NCI-H187 treated with DMSO at 0.1 percent for 48 hours (cell line): ENCODE results near the gene TAPBP.
A peak's percentile ranks its signal among the peaks of the same experiment; 100 is the strongest.

ENCODE experiments used
- DNase-seq: peaks from one replicate; lab custom pipeline; 2025; lab: John Stamatoyannopoulos, UW

TAPBP gene

GRCh38 chr6:33319939-33320314 lies 6.0 kb upstream of the TAPBP start:
- DNase-seq, result no peak

- no peak for DNase-seq
These were observed 4.7 kb upstream of the TAPBP start for GRCh38 chr6:33318426-33319073.

- DNase-seq, result peak; percentile 92
These were observed 4.0 kb upstream of the TAPBP start, which contains the start of gene ZBTB22 for GRCh38 chr6:33317669-33318425. Gene ZBTB22 (minus strand): TSS chr6:33317744. CDS start chr6:33316916, 828 bp downstream.

GRCh38 chr6:33317419-33317668 lies 3.5 kb upstream of the TAPBP start:
- DNase-seq, result no peak

- DNase-seq, result no peak
These were observed 2.9 kb upstream of the TAPBP start for GRCh38 chr6:33316603-33317418.

- DNase-seq, result no peak
These were observed 2.1 kb upstream of the TAPBP start for GRCh38 chr6:33315793-33316602.

GRCh38 chr6:33314943-33315792 lies 1.3 kb upstream of the TAPBP start:
- no peak for DNase-seq

GRCh38 chr6:33314515-33314942 lies 651 bp upstream of the TAPBP start:
- DNase-seq, result no peak

- DNase-seq, result no peak
These were observed 671 bp downstream of the TAPBP start for GRCh38 chr6:33313105-33313708.

- peak; percentile 76 for DNase-seq
These were observed 1.3 kb downstream of the TAPBP start for GRCh38 chr6:33312361-33313104.

- DNase-seq, result no peak
These were observed 7.5 kb downstream of the TAPBP start for GRCh38 chr6:33306356-33306755.

- DNase-seq, result no peak
These were observed 8.8 kb downstream of the TAPBP start for GRCh38 chr6:33305052-33305451.

GRCh38 chr6:33304216-33304615 lies 9.7 kb downstream of the TAPBP start:
- no peak for DNase-seq

GRCh38 chr6:33301877-33302276 lies 12.0 kb downstream of the TAPBP start:
- DNase-seq, result no peak

- DNase-seq, result peak; percentile 61
These were observed 14.5 kb downstream of the TAPBP start for GRCh38 chr6:33299237-33299944.

GRCh38 chr6:33298773-33299236 lies 15.1 kb downstream of the TAPBP start, which contains the start of gene RGL2:
Gene RGL2 (minus strand): TSS chr6:33298942. CDS start chr6:33298610, 332 bp downstream.
- no peak for DNase-seq

GRCh38 chr6:33297956-33298772 lies 15.7 kb downstream of the TAPBP start:
- DNase-seq, result no peak

- no peak for DNase-seq
These were observed 16.4 kb downstream of the TAPBP start for GRCh38 chr6:33297406-33297955.
